H1 (cell line): ENCODE data around the gene CPLANE2. TPM values are rescaled to one million over a fixed set of nuclear protein-coding genes. Genes with fewer than 3 reads are reported as not detected.

ENCODE experiments used
- CHD1 ChIP-seq: IDR thresholded peaks from 2 replicates; pipeline ENCODE4 v1.6.1; 2012; ENCODE audit warnings: low read depth, low read length, improper control_type of control experiment
- CHD2 ChIP-seq: IDR thresholded peaks from 2 replicates; pipeline ENCODE4 v1.6.1; 2012; ENCODE audit warnings: low read length, improper control_type of control experiment
- JUND ChIP-seq: IDR thresholded peaks from 2 replicates; pipeline ENCODE4 v1.6.1; 2011; ENCODE audit warnings: mild to moderate bottlenecking, improper control_type of control experiment, low read length
- KDM5A ChIP-seq: fragments of 200-600 bp; IDR thresholded peaks from 2 replicates; pipeline ENCODE4 v1.7.1; 2012; ENCODE audit warnings: mild to moderate bottlenecking, low read length, inconsistent platforms, mixed read lengths
- RBBP5 ChIP-seq: IDR thresholded peaks from 2 replicates; pipeline ENCODE4 v1.7.1; 2012; ENCODE audit warnings: low read depth, mild to moderate bottlenecking, inconsistent platforms, low read length, moderate library complexity, borderline replicate concordance
- TBP ChIP-seq: IDR thresholded peaks from 2 replicates; pipeline ENCODE4 v1.6.1; 2011; ENCODE audit warnings: low read depth, low read length, improper control_type of control experiment
- polyA plus RNA-seq, 7 experiments: library from polyadenylated mRNA; depleted of rRNA in 3 of 7; stranded (reverse) in 5 of 7; unstranded in 2 of 7; fragments of >200 nt in 5 of 7; fragments of 200-250 nt in 2 of 7; gene quantifications; 1 replicate in 5 of 7; 2 replicates in 1 of 7; 4 replicates in 1 of 7; pipeline versions ENCODE4 v1.2.1 to v1.2.3, GENCODE V29; 2011 to 2013; ENCODE audit warnings: missing spikeins in 2 of 7, mixed read lengths in 2 of 7
- total RNA-seq: library from RNA; stranded (reverse); fragmentation: NEBNext Ultra II Directional; extraction: Animal tissue kit (Norgen Biotek cat#: 25700); gene quantifications from 2 replicates; pipeline ENCODE4 v1.2.1, GENCODE V29; 2021

Gene CPLANE2
- total and polyA plus RNA-seq, 2 of the 8 experiments (the other 6 are each of a cell fraction or from before 2014, with no cell fraction given) = 2.3 to 2.5 TPM

DNA sequence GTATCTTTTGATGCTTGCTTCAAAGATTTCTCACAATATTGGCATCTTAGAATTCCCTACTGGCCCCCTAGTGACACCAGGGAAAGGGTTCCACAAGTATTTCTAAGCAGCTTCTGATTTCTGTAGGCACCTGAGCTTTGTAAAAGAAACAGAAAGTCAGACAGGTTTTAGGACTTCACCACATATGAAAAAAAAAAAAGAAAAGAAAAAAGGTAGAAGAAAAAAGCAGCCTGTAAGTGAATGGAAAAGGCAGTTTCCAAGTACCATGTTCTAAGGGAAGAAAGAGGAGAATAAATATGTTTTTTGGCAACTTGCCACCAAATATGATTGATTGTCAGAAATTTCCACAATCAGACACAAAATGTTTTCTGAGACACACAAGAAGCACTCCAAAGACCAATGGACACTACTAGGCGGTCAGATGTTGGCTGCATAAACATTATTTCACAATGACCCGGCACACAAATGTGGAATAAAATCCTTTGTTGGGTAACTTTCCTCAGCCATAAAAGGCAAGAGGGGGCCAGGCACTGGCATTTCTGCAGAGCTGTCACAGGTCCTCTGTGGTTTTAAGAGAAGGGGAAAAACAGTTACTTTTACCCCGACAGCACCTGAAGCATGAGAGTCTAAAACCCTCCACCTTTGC, 12.7 kb upstream of the CPLANE2 start (continued):
- no peak for TF ChIP-seq JUND
- no peak for TF ChIP-seq RBBP5
- TF ChIP-seq CHD1 = no peak
- no peak for TF ChIP-seq KDM5A
- no peak for TF ChIP-seq CHD2
- TF ChIP-seq TBP = no peak
